HepG2 (cell line): ENCODE measurements around the gene ATN1. TPM values are rescaled to one million over a fixed set of nuclear protein-coding genes. Genes with fewer than 3 reads are reported as not detected.
A peak's percentile ranks its signal among the peaks of the same experiment; 100 is the strongest.

ENCODE experiments used
- AFF4 ChIP-seq: sonication (generic); formaldehyde crosslinking; IDR thresholded peaks from 2 replicates; pipeline ENCODE4 v1.4.0; 2020; ENCODE audit warnings: missing genetic modification reagents
- ASH2L ChIP-seq: fragments of 300-600, 200-600 bp; sonication (generic); IDR thresholded peaks from 2 replicates; pipeline ENCODE4 v1.7.0; 2017; ENCODE audit warnings: low read depth, mild to moderate bottlenecking, moderate library complexity, mixed read lengths, low read length; ENCODE audit not compliant: insufficient read length
- CBX1 ChIP-seq: IDR thresholded peaks from one replicate; pipeline ENCODE4 v1.6.1; 2016; ENCODE audit warnings: antibody characterized with exemption, low read depth
- CHD4 ChIP-seq: fragments of 200-600 bp; sonication (generic); IDR thresholded peaks from 2 replicates; pipeline ENCODE4 v1.7.0; 2017; ENCODE audit warnings: mild to moderate bottlenecking, low read length, borderline replicate concordance
- ELF1 ChIP-seq: sonication (generic); formaldehyde crosslinking; IDR thresholded peaks from 2 replicates; pipeline ENCODE4 v1.4.0; 2020; ENCODE audit warnings: missing genetic modification reagents
- HDAC1 ChIP-seq: sonication (generic); formaldehyde crosslinking; IDR thresholded peaks from 2 replicates; pipeline ENCODE4 v1.5.1; 2020; ENCODE audit warnings: mild to moderate bottlenecking, missing genetic modification reagents
- HHEX ChIP-seq: IDR thresholded peaks from 2 replicates; pipeline ENCODE4 v1.6.1; 2016; ENCODE audit warnings: control low read depth
- HOXA7 ChIP-seq: sonication (generic); formaldehyde crosslinking; IDR thresholded peaks from 2 replicates; pipeline ENCODE4 v1.8.1; 2022; ENCODE audit warnings: mild to moderate bottlenecking, missing genetic modification reagents, moderate library complexity
- KDM1A ChIP-seq: IDR thresholded peaks from 2 replicates; pipeline ENCODE4 v1.6.1; 2016; ENCODE audit warnings: missing compliant biosample characterization
- KDM2A ChIP-seq: sonication (generic); formaldehyde crosslinking; IDR thresholded peaks from 2 replicates; pipeline ENCODE4 v1.4.0; 2020; ENCODE audit warnings: low read depth, missing genetic modification reagents, borderline replicate concordance
- MTA1 ChIP-seq: sonication (generic); formaldehyde crosslinking; IDR thresholded peaks from 2 replicates; pipeline ENCODE4 v1.4.0; 2020; ENCODE audit warnings: missing genetic modification reagents, mild to moderate bottlenecking, borderline replicate concordance
- POLR2G ChIP-seq: fragments of 200-400 bp; formaldehyde crosslinking; IDR thresholded peaks from 2 replicates; pipeline ENCODE4 v1.6.1; 2018; ENCODE audit warnings: mild to moderate bottlenecking, low read depth, low read length, moderate library complexity
- RAD51 ChIP-seq: fragments of 450-650 bp; IDR thresholded peaks from 2 replicates; pipeline ENCODE4 v1.6.1; 2016; ENCODE audit warnings: borderline replicate concordance
- SAP130 ChIP-seq: IDR thresholded peaks from 2 replicates; pipeline ENCODE4 v1.6.1; 2016; ENCODE audit warnings: low read depth
- SIN3B ChIP-seq: fragments of 150-350 bp; IDR thresholded peaks from 2 replicates; pipeline ENCODE4 v1.6.1; 2014; ENCODE audit warnings: low read length
- SMAD3 ChIP-seq: sonication (generic); formaldehyde crosslinking; IDR thresholded peaks from 2 replicates; pipeline ENCODE4 v1.4.0; 2020; ENCODE audit warnings: missing genetic modification reagents
- SMAD9 ChIP-seq: sonication (generic); formaldehyde crosslinking; IDR thresholded peaks from 2 replicates; pipeline ENCODE4 v1.5.1; 2020; ENCODE audit warnings: mild to moderate bottlenecking, missing genetic modification reagents
- SNAI1 ChIP-seq: sonication (generic); formaldehyde crosslinking; IDR thresholded peaks from 2 replicates; pipeline ENCODE4 v1.5.0; 2020; ENCODE audit warnings: mild to moderate bottlenecking, missing genetic modification reagents, borderline replicate concordance
- SOX6 ChIP-seq, 2 experiments: fragments of 450-650 bp in 1 of 2; sonication (generic) in 1 of 2; formaldehyde crosslinking in 1 of 2; IDR thresholded peaks; 2 replicates each; pipeline versions ENCODE4 v1.4.0 to v1.6.1; 2017 to 2020; ENCODE audit warnings: antibody characterized with exemption in 1 of 2, mild to moderate bottlenecking in 1 of 2, missing genetic modification reagents in 1 of 2
- SP2 ChIP-seq: sonication (generic); formaldehyde crosslinking; IDR thresholded peaks from 2 replicates; pipeline ENCODE4 v1.5.1; 2020; ENCODE audit warnings: mild to moderate bottlenecking, missing genetic modification reagents
- U2AF2 ChIP-seq: fragments of 200-400 bp; formaldehyde crosslinking; IDR thresholded peaks from 2 replicates; pipeline ENCODE4 v1.6.1; 2017; ENCODE audit warnings: low read depth, mild to moderate bottlenecking, low read length
- ZBTB43 ChIP-seq: sonication (generic); formaldehyde crosslinking; conservative IDR thresholded peaks from 2 replicates; pipeline ENCODE4 v1.4.0; 2020; ENCODE audit warnings: missing genetic modification reagents
- ZNF703 ChIP-seq: sonication (generic); formaldehyde crosslinking; IDR thresholded peaks from 2 replicates; pipeline ENCODE4 v1.5.1; 2020; ENCODE audit warnings: missing genetic modification reagents, mild to moderate bottlenecking, moderate library complexity, borderline replicate concordance
- ZNF740 ChIP-seq: sonication (generic); formaldehyde crosslinking; IDR thresholded peaks from 2 replicates; pipeline ENCODE4 v1.4.0; 2020; ENCODE audit warnings: missing genetic modification reagents
- ZNF879 ChIP-seq: sonication (generic); formaldehyde crosslinking; IDR thresholded peaks from 2 replicates; pipeline ENCODE4 v1.8.1; 2023; ENCODE audit warnings: missing genetic modification reagents
- polyA plus RNA-seq, 8 experiments: library from polyadenylated mRNA; depleted of rRNA in 3 of 8; stranded (reverse) in 7 of 8; unstranded in 1 of 8; fragments of >200 nt; fragmentation: Illumina TruSeq in 4 of 8; extraction: Trizol in 4 of 8; gene quantifications; 2 replicates each; pipeline versions ENCODE4 v1.2.1 to v1.2.3, GENCODE V29; 2011 to 2016; ENCODE audit warnings: low read depth in 4 of 8, missing spikeins in 1 of 8, mixed read lengths in 1 of 8; ENCODE audit not compliant: insufficient read depth in 1 of 8
- total RNA-seq, 5 experiments: library from RNA; depleted of rRNA; stranded (reverse); fragments of >200 nt; fragmentation: Illumina TruSeq; extraction: Trizol; gene quantifications; 2 replicates each; pipeline ENCODE4 v1.2.3, GENCODE V29; 2016; ENCODE audit warnings: low read depth in 1 of 5

Gene ATN1
- total and polyA plus RNA-seq, 2 of the 13 experiments (the other 11 are each of a cell fraction or from before 2014, with no cell fraction given): 2.1 to 8.6 TPM

- TF ChIP-seq ZNF740 (CRISPR knock-in tag): peak; percentile 12; the same call in 1 of the 2 replicates
- TF ChIP-seq SOX6 (IDR thresholded peaks at IDR 0.05): no peak
- TF ChIP-seq SOX6 (CRISPR knock-in tag; IDR thresholded peaks at IDR 0.05): peak; percentile 82
- TF ChIP-seq HOXA7 (CRISPR knock-in tag): no peak
- no peak for TF ChIP-seq RAD51
- TF ChIP-seq U2AF2: no peak
- TF ChIP-seq CBX1: no peak
- peak; percentile 62; the same call in 1 of the 2 replicates for TF ChIP-seq MTA1 (CRISPR knock-in tag)
- TF ChIP-seq ZNF703 (CRISPR knock-in tag): no peak
- TF ChIP-seq SNAI1 (CRISPR knock-in tag): no peak
- 0 out of 2 replicates have a peak, but pooled peaks have one; percentile 36 for TF ChIP-seq CHD4
- no peak for TF ChIP-seq SIN3B
- 0 out of 2 replicates have a peak, but pooled peaks have one; percentile 14 for TF ChIP-seq ZBTB43
- TF ChIP-seq KDM2A (CRISPR knock-in tag): peak; percentile 39; the same call in 1 of the 2 replicates
- 0 out of 2 replicates have a peak, but pooled peaks have one; percentile 21 for TF ChIP-seq ELF1 (CRISPR knock-in tag)
- TF ChIP-seq ZNF879 (CRISPR knock-in tag): 0 out of 2 replicates have a peak, but pooled peaks have one; percentile 55
- TF ChIP-seq SMAD3 (CRISPR knock-in tag): 0 out of 2 replicates have a peak, but pooled peaks have one; percentile 53
- 0 out of 2 replicates have a peak, but pooled peaks have one; percentile 16 for TF ChIP-seq SP2 (CRISPR knock-in tag)
- peak; percentile 75; the same call in 1 of the 2 replicates for TF ChIP-seq SAP130 (CRISPR knock-in tag)
- TF ChIP-seq SMAD9 (CRISPR knock-in tag): no peak
- no peak for TF ChIP-seq AFF4 (CRISPR knock-in tag)
- TF ChIP-seq HHEX (CRISPR knock-in tag): peak; percentile 32; the same call in 1 of the 2 replicates
- peak; percentile 71 for TF ChIP-seq POLR2G
- TF ChIP-seq HDAC1: peak; percentile 84
- peak; percentile 88 for TF ChIP-seq ASH2L
- TF ChIP-seq KDM1A (CRISPR knock-in tag): peak; percentile 78; the same call in 1 of the 2 replicates
Measured at GRCh38 chr12:6981152-6982052, 53.6 kb downstream of the ATN1 start (continued).
